Measurements from ENCODE around the gene ARAP1. TPM values are rescaled to one million over a fixed set of nuclear protein-coding genes. Genes with fewer than 3 reads are reported as not detected.

The ARAP1 gene
- total and polyA plus RNA-seq, 2 of the 8 experiments (the other 6 are each of a cell fraction or from before 2014, with no cell fraction given) = 25.7 to 61.6 TPM

DNA sequence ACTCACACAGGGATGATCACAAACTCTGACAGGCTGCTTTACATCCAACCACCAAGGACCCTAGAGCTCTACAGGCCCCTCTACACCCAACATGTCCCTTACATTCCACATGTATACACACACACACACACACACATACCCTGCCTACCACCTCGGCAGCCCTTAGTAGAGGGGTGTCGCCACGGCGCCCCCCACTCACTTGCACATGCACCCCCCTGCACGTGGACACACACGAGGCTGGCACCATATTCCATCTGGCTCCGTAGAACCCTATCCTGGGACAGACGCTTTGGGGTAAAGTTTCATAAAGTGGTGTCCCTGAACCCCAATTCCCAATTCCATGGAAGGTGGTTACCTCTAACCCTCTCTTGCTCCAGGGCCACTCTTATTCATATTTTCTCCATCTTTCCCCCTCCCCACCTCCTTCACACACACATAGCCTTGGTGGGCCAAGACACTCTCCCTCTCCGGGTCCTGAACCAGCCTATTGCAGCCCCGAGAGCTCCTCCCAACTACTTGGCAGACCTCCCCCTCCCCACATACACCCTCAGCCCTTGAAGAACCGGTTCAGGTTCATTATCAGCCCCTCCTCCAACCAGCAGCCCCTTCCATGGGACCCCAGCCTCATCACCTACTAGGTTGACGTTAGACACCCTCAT is 78.8 kb downstream of the ARAP1 start (continued):
- no peak for TF ChIP-seq E2F6 (IDR thresholded peaks at IDR 0.05)
- TF ChIP-seq PHF8 (conservative IDR thresholded peaks at IDR 0.05; ENCODE audit: low read depth, low read length) = no peak
- TF ChIP-seq SIN3A (conservative IDR thresholded peaks at IDR 0.05 in 1 of 2, IDR thresholded peaks at IDR 0.05 in 1 of 2; ENCODE audit: low read depth in 1 of 2, low read length in 2 of 2) = peak in 1 of 2 experiments; percentile 62; a peak in 2 of 4 replicates

Data from H1 (cell line).